ENCODE measurements around the gene PM20D1. TPM values are rescaled to one million over a fixed set of nuclear protein-coding genes. Genes with fewer than 3 reads are reported as not detected.

The PM20D1 gene
- total and polyA plus RNA-seq, 9 donors: 0.06 to 0.16 (median 0.09) TPM; not detected in 3

DNA sequence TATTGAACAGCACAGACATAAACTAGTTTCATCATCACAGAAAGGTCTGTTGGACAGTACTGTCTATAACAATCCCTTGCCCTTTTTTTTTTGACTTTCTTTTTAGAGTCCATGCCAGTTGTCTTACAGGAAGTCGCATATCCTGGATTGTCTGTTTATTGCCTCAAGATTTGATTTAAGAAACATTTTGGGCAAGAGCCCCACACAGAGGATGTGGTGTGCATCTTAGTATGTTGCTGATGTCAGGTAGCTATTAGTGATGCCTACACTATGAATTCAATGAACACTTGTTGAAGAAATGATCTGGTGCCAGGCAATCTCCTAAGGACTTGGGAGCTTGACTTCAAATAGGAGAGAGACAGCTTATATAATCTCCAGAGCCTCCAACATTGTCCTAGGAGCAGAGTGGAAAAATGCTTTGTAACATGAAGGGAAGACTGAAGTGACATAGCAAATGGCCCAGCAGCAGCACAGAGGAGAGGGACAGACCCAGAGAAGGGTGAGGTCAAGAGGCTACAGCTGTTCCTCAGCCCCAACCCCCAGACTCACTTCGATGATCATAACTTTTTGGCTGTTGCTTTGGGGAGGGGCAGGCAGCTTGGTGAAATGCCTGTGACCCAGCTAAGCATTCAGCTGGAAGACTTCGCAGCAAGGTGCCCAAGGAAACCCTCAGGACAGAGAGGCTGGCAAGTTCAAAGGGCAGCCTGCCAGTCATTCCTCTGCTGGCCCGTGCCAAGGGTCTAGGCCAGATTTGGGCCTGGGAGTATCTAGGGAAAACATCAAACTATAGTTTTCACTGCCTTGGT is 67.1 kb downstream of the PM20D1 start:
- WGBS (ENCODE audit: insufficient coverage): 80% methylated on average over 2 of the region's 4 CpGs
- DNase-seq: no peak
- H3K27ac ChIP-seq (ENCODE audit: low read length): no peak overlapping the region
- H3K27me3 ChIP-seq (ENCODE audit: control insufficient read depth, insufficient read depth, low read length): no peaks in the 10 kb centered on the region
- no peaks in the 10 kb centered on the region for H3K9me3 ChIP-seq (replicated peaks; ENCODE audit: control insufficient read depth, low read depth, low read length)
- no peak overlapping the region for H3K4me3 ChIP-seq (ENCODE audit: low read length)
- H3K36me3 ChIP-seq (ENCODE audit: control insufficient read depth, insufficient read depth, low read length): no peaks in the 10 kb centered on the region
- H3K4me1 ChIP-seq (ENCODE audit: control insufficient read depth, insufficient read depth, low read length): peaks cover 6% of the 10 kb centered on the region

DNA sequence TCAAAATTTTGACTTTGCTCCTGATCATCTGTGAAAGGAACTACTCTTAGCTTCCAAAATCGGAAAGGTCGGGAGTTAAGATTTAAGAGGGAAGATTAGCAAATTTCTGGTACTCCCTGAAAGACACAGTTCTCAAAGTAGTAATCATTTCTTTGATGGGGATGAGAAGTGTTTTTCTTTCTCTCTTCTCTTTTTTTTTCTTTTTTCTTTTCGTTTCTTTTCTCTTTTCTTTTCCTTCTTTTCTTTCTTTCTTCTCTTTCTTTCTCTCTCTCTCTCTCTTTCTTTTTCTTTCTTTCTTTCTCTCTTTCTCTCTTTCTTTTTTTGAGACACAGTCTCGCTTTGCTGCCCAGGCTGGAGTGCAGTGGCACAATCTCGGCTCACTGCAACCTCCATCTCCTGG is 69.6 kb downstream of the PM20D1 start:
- DNase-seq: no peak
- no peaks in the 10 kb centered on the region for H3K27me3 ChIP-seq (ENCODE audit: control insufficient read depth, insufficient read depth, low read length)

More for the DNA sequence above, 69.6 kb downstream of the PM20D1 start:
- Histone ChIP-seq H3K4me1 (ENCODE audit: control insufficient read depth, insufficient read depth, low read length) (peaks cover 9% of the 10 kb centered on the region), H3K36me3 (ENCODE audit: control insufficient read depth, insufficient read depth, low read length) (no peaks in the 10 kb centered on the region), H3K4me3 (ENCODE audit: low read length) (no peak overlapping the region), H3K9me3 (replicated peaks; ENCODE audit: control insufficient read depth, low read depth, low read length) (no peaks in the 10 kb centered on the region), H3K27ac (ENCODE audit: low read length) (no peak overlapping the region)
- 79% methylated on average over 3 of the region's 5 CpGs for WGBS (ENCODE audit: insufficient coverage)

Other genes with a start within 250 kb of the PM20D1 start
- gene ELK4, start 218.1 kb downstream of the PM20D1 start, total RNA-seq: 17.6 TPM
- gene ELK4, start 218.1 kb downstream of the PM20D1 start, polyA plus RNA-seq (ENCODE audit: insufficient read depth in 1 of 8, insufficient read length in 8 of 8, low replicate concordance in 1 of 8): 10 to 100 TPM; 11.8 to 19.4 (median 15.3) TPM
- 2.3 TPM for gene SLC45A3, start 169.6 kb downstream of the PM20D1 start, total RNA-seq
- 1 to 10 TPM; 2.0 to 3.8 (median 2.8) TPM for gene SLC45A3, start 169.6 kb downstream of the PM20D1 start, polyA plus RNA-seq (ENCODE audit: insufficient read depth in 1 of 8, insufficient read length in 8 of 8, low replicate concordance in 1 of 8)
- 200 TPM for gene NUCKS1, start 100.0 kb downstream of the PM20D1 start, total RNA-seq
- 100 to 1,000 TPM; 160 to 284 (median 247) TPM for gene NUCKS1, start 100.0 kb downstream of the PM20D1 start, polyA plus RNA-seq (ENCODE audit: insufficient read depth in 1 of 8, insufficient read length in 8 of 8, low replicate concordance in 1 of 8)
- 3.0 TPM for gene RAB29, start 74.7 kb downstream of the PM20D1 start, total RNA-seq
- gene RAB29, start 74.7 kb downstream of the PM20D1 start, polyA plus RNA-seq (ENCODE audit: insufficient read depth in 1 of 8, insufficient read length in 8 of 8, low replicate concordance in 1 of 8): 1 to 10 TPM; 3.0 to 8.6 (median 3.8) TPM
- gene SLC41A1, start 36.9 kb downstream of the PM20D1 start, total RNA-seq: 15.0 TPM
- gene SLC41A1, start 36.9 kb downstream of the PM20D1 start, polyA plus RNA-seq (ENCODE audit: insufficient read depth in 1 of 8, insufficient read length in 8 of 8, low replicate concordance in 1 of 8): 10 to 100 TPM; 26.7 to 32.8 (median 29.3) TPM
- 0.04 TPM for gene SLC26A9, start 93.3 kb upstream of the PM20D1 start, total RNA-seq
- gene SLC26A9, start 93.3 kb upstream of the PM20D1 start, polyA plus RNA-seq (ENCODE audit: insufficient read depth in 1 of 8, insufficient read length in 8 of 8, low replicate concordance in 1 of 8): under 1 TPM; 0.04 to 0.22 (median 0.08) TPM
- gene RAB7B, start 153.3 kb upstream of the PM20D1 start, total RNA-seq: 10.6 TPM
- 10 to 100 TPM in 6 of 8 donors, 1 to 10 TPM in 2; 8.6 to 13.5 (median 11.1) TPM for gene RAB7B, start 153.3 kb upstream of the PM20D1 start, polyA plus RNA-seq (ENCODE audit: insufficient read depth in 1 of 8, insufficient read length in 8 of 8, low replicate concordance in 1 of 8)
- 0.09 TPM for gene CTSE, start 173.8 kb upstream of the PM20D1 start, total RNA-seq
- 1 to 10 TPM in 2 of 8 donors, under 1 TPM in 6; 0.19 to 1.3 (median 0.41) TPM for gene CTSE, start 173.8 kb upstream of the PM20D1 start, polyA plus RNA-seq (ENCODE audit: insufficient read depth in 1 of 8, insufficient read length in 8 of 8, low replicate concordance in 1 of 8)
- 0.62 TPM for gene RHEX, start 203.0 kb upstream of the PM20D1 start, total RNA-seq
- under 1 TPM; 0.17 to 0.65 (median 0.35) TPM for gene RHEX, start 203.0 kb upstream of the PM20D1 start, polyA plus RNA-seq (ENCODE audit: insufficient read depth in 1 of 8, insufficient read length in 8 of 8, low replicate concordance in 1 of 8)